NCI-H2196 (cell line): Measurements from ENCODE around the gene PEF1.

ENCODE experiments used
- DNase-seq: peaks from one replicate; lab custom pipeline; 2025; ENCODE audit not compliant: unreplicated experiment; lab: John Stamatoyannopoulos, UW

Gene PEF1

GRCh38 chr1:31655756-31656155 lies 11.1 kb upstream of the PEF1 start:
- DNase-seq, result no peak

- DNase-seq, result no peak
These were observed 10.4 kb upstream of the PEF1 start for GRCh38 chr1:31655104-31655503.

- no peak for DNase-seq
These were observed 9.7 kb upstream of the PEF1 start for GRCh38 chr1:31654474-31654776.

- DNase-seq, result no peak
These were observed 9.2 kb upstream of the PEF1 start for GRCh38 chr1:31653717-31654473.

- DNase-seq, result no peak
These were observed 8.3 kb upstream of the PEF1 start for GRCh38 chr1:31652891-31653499.

GRCh38 chr1:31651766-31652165 lies 7.1 kb upstream of the PEF1 start:
- no peak for DNase-seq

- no peak for DNase-seq
These were observed 6.4 kb upstream of the PEF1 start for GRCh38 chr1:31651089-31651420.

- DNase-seq, result no peak
These were observed 5.7 kb upstream of the PEF1 start for GRCh38 chr1:31650161-31651088.

GRCh38 chr1:31648641-31649357 lies 4.1 kb upstream of the PEF1 start:
- DNase-seq, result no peak

- no peak for DNase-seq
These were observed 3.5 kb upstream of the PEF1 start for GRCh38 chr1:31648190-31648589.

- no peak for DNase-seq
These were observed 2.4 kb upstream of the PEF1 start for GRCh38 chr1:31647106-31647505.

- DNase-seq, result no peak
These were observed 1.7 kb upstream of the PEF1 start for GRCh38 chr1:31646259-31646960.

- no peak for DNase-seq
These were observed 545 bp upstream of the PEF1 start for GRCh38 chr1:31645274-31645568.

GRCh38 chr1:31643976-31644559 lies 608 bp downstream of the PEF1 start:
- DNase-seq, result no peak

- DNase-seq, result no peak
These were observed 1.8 kb downstream of the PEF1 start for GRCh38 chr1:31642897-31643296.

GRCh38 chr1:31642366-31642765 lies 2.3 kb downstream of the PEF1 start:
- DNase-seq, result no peak

- no peak for DNase-seq
These were observed 3.7 kb downstream of the PEF1 start for GRCh38 chr1:31640964-31641363.

GRCh38 chr1:31640179-31640578 lies 4.5 kb downstream of the PEF1 start:
- no peak for DNase-seq

GRCh38 chr1:31639543-31639942 lies 5.1 kb downstream of the PEF1 start:
- DNase-seq, result no peak

- no peak for DNase-seq
These were observed 6.6 kb downstream of the PEF1 start for GRCh38 chr1:31637915-31638673.
